HepG2 (cell line): Measurements from ENCODE around the gene CDH12. TPM values are rescaled to one million over a fixed set of nuclear protein-coding genes. Genes with fewer than 3 reads are reported as not detected.

Experiments used
- ATAC-seq: fragments of 200-7000 bp; cut with Tn5 transposase; 3 replicates; pipeline ENCODE4 v1.9.1; 2020; ENCODE audit warnings: mild to moderate bottlenecking, moderate library complexity
- BruUV-seq: library from RNA; stranded (reverse); fragments of 400-500 nt; replicated peaks from 2 replicates; lab custom pipeline; 2021; lab: Mats Ljungman, UMichigan
- CTCF ChIA-PET: fragments of 300-600 bp; formaldehyde crosslinking; extraction: SDS; loops from one replicate; lab custom pipeline; 2021; ENCODE audit warnings: low total read pairs, inconsistent platforms, low intra/inter-chr PET ratio; lab: Yijun Ruan, JAX
- POLR2A ChIA-PET: fragments of 350-600 bp; sonication (Branson Sonifier 250); formaldehyde crosslinking; loops from one replicate; lab custom pipeline; 2020; ENCODE audit warnings: antibody characterized with exemption, inconsistent platforms; lab: Yijun Ruan, JAX
- DNase-seq: peaks from one replicate; pipeline ENCODE4 v3.0.0-alpha.2; 2015; ENCODE audit warnings: low spot score
- FAIRE-seq: peaks from 3 replicates; lab custom pipeline; 2011; peaks lifted over from hg19 to GRCh38; lab: Jason Lieb, UNC
- H2AFZ ChIP-seq: one replicate; pipeline ENCODE4 v1.6.1; 2011; ENCODE audit warnings: low read length, inconsistent platforms
- H3K27ac ChIP-seq: fragments of 300-600 bp; 3 replicates; pipeline ENCODE4 v1.8.0; 2011; ENCODE audit warnings: mixed run types, mild to moderate bottlenecking, mixed read lengths, low read length, inconsistent platforms; ENCODE audit not compliant: insufficient read depth; ENCODE audit errors: extremely low read length
- H3K27me3 ChIP-seq, 2 experiments: fragments of 200-600 bp in 1 of 2; 2 replicates in 1 of 2; 3 replicates in 1 of 2; pipeline versions ENCODE4 v1.6.0 to v1.8.0; 2011; ENCODE audit warnings: low read length in 2 of 2, mild to moderate bottlenecking in 2 of 2, moderate library complexity in 2 of 2, inconsistent platforms in 1 of 2; ENCODE audit not compliant: insufficient read depth in 2 of 2, control insufficient read depth in 1 of 2
- H3K36me3 ChIP-seq, 2 experiments: fragments of 200-600 bp in 1 of 2; replicated peaks in 1 of 2; 2 replicates in 1 of 2; 3 replicates in 1 of 2; pipeline versions ENCODE4 v1.5.1 to v1.8.0; 2011; ENCODE audit warnings: low read length in 2 of 2, inconsistent platforms in 1 of 2; ENCODE audit not compliant: insufficient read depth in 2 of 2, control insufficient read depth in 1 of 2
- H3K4me1 ChIP-seq: 2 replicates; pipeline ENCODE4 v1.5.1; 2012; ENCODE audit warnings: low read length, inconsistent platforms; ENCODE audit not compliant: insufficient read depth
- H3K4me2 ChIP-seq: 2 replicates; pipeline ENCODE4 v1.6.0; 2011; ENCODE audit warnings: low read depth, low read length, inconsistent platforms
- H3K4me3 ChIP-seq, 3 experiments: fragments of 200-600 bp in 1 of 3; sonication (generic), shearing (Covaris generic) in 1 of 3; replicated peaks in 1 of 3; 2 replicates each; pipeline ENCODE4 v1.5.1; 2011 to 2016; ENCODE audit warnings: low read length in 3 of 3, inconsistent platforms in 2 of 3, low read depth in 2 of 3, mild to moderate bottlenecking in 2 of 3, control low read depth in 1 of 3, mixed read lengths in 1 of 3; ENCODE audit not compliant: insufficient read depth in 1 of 3
- H3K79me2 ChIP-seq: one replicate; pipeline ENCODE4 v1.6.1; 2011; ENCODE audit warnings: low read length, inconsistent platforms; ENCODE audit not compliant: insufficient read depth
- H3K9ac ChIP-seq: 2 replicates; pipeline ENCODE4 v1.6.0; 2011; ENCODE audit warnings: mild to moderate bottlenecking, low read depth, low read length, inconsistent platforms; ENCODE audit not compliant: insufficient read depth
- H3K9me3 ChIP-seq: 2 replicates; pipeline ENCODE4 v1.5.1; 2012; ENCODE audit warnings: mild to moderate bottlenecking, low read length
- H4K20me1 ChIP-seq: 2 replicates; pipeline ENCODE4 v1.6.0; 2011; ENCODE audit warnings: inconsistent platforms, mild to moderate bottlenecking, low read length, moderate library complexity; ENCODE audit not compliant: insufficient read depth
- EP300 ChIP-seq, 3 experiments: sonication (generic) in 1 of 3; formaldehyde crosslinking in 1 of 3; IDR thresholded peaks; 2 replicates each; pipeline versions ENCODE4 v1.5.1 to v1.6.1; 2011 to 2020; ENCODE audit warnings: low read depth in 2 of 3, low read length in 2 of 3, borderline replicate concordance in 1 of 3, improper control_type of control experiment in 1 of 3, mild to moderate bottlenecking in 1 of 3, missing genetic modification reagents in 1 of 3, moderate library complexity in 1 of 3
- FOXA3 ChIP-seq: IDR thresholded peaks from 2 replicates; pipeline ENCODE4 v1.6.1; 2016; ENCODE audit warnings: missing genetic modification reagents, missing compliant biosample characterization
- HMG20A ChIP-seq: IDR thresholded peaks from 2 replicates; pipeline ENCODE4 v1.6.1; 2016; ENCODE audit warnings: borderline replicate concordance
- KLF13 ChIP-seq: sonication (generic); formaldehyde crosslinking; IDR thresholded peaks from 2 replicates; pipeline ENCODE4 v1.4.0; 2020; ENCODE audit warnings: mild to moderate bottlenecking, missing genetic modification reagents
- MED8 ChIP-seq: sonication (generic); formaldehyde crosslinking; IDR thresholded peaks from 2 replicates; pipeline ENCODE4 v1.8.1; 2023; ENCODE audit warnings: mild to moderate bottlenecking, missing genetic modification reagents; ENCODE audit not compliant: insufficient replicate concordance
- MYC ChIP-seq: sonication (generic); formaldehyde crosslinking; IDR thresholded peaks from 2 replicates; pipeline ENCODE4 v1.9.0; 2021; ENCODE audit warnings: missing genetic modification reagents, borderline replicate concordance
- PRDM15 ChIP-seq: sonication (generic); formaldehyde crosslinking; IDR thresholded peaks from 2 replicates; pipeline ENCODE4 v1.4.0; 2020; ENCODE audit warnings: missing genetic modification reagents
- RFX1 ChIP-seq: fragments of 450-650 bp; IDR thresholded peaks from 2 replicates; pipeline ENCODE4 v1.6.1; 2017
- SNAPC2 ChIP-seq: sonication (generic); formaldehyde crosslinking; IDR thresholded peaks from 2 replicates; pipeline ENCODE4 v1.8.1; 2022; ENCODE audit warnings: mild to moderate bottlenecking, missing genetic modification reagents
- ZBTB21 ChIP-seq: sonication (generic); formaldehyde crosslinking; IDR thresholded peaks from 2 replicates; pipeline ENCODE4 v1.4.0; 2020; ENCODE audit warnings: missing genetic modification reagents
- ZFP82 ChIP-seq: sonication (generic); formaldehyde crosslinking; IDR thresholded peaks from 2 replicates; pipeline ENCODE4 v1.5.1; 2020; ENCODE audit warnings: mild to moderate bottlenecking, missing genetic modification reagents, borderline replicate concordance
- ZNF121 ChIP-seq: sonication (generic); formaldehyde crosslinking; IDR thresholded peaks from 2 replicates; pipeline ENCODE4 v1.5.0; 2020; ENCODE audit warnings: mild to moderate bottlenecking, missing genetic modification reagents
- ZNF263 ChIP-seq: sonication (generic); formaldehyde crosslinking; IDR thresholded peaks from 2 replicates; pipeline ENCODE4 v1.4.0; 2020; ENCODE audit warnings: missing genetic modification reagents
- ZNF326 ChIP-seq: sonication (generic); formaldehyde crosslinking; IDR thresholded peaks from 2 replicates; pipeline ENCODE4 v1.4.0; 2020; ENCODE audit warnings: missing genetic modification reagents, borderline replicate concordance
- ZNF644 ChIP-seq: IDR thresholded peaks from 2 replicates; pipeline ENCODE4 v1.6.1; 2016; ENCODE audit warnings: low read depth
- ZNF687 ChIP-seq: sonication (generic); formaldehyde crosslinking; IDR thresholded peaks from 2 replicates; pipeline ENCODE4 v1.5.1; 2020; ENCODE audit warnings: mild to moderate bottlenecking, missing genetic modification reagents, moderate library complexity
- WGBS: methylation state at CpG from one replicate; pipeline ENCODE4 v1.1.6; 2017; ENCODE audit warnings: low lambda C conversion rate; 5-methylcytosine and 5-hydroxymethylcytosine counted together
- in situ Hi-C: cut with HindIII; loops from 2 replicates; pipeline ENCODE4 v1.10.0; 2017; ENCODE audit warnings: low pct_unique_long_range_greater_than_20kb; ENCODE audit not compliant: extremely low pct_ligation_motif_present
- intact Hi-C: fragments of 100-400 bp; cut with micrococcal nuclease; formaldehyde crosslinking; loops from one replicate; pipeline ENCODE4 v1.10.0; 2022; ENCODE audit not compliant: unreplicated experiment
- polyA plus RNA-seq, 8 experiments: library from polyadenylated mRNA; depleted of rRNA in 3 of 8; stranded (reverse) in 7 of 8; unstranded in 1 of 8; fragments of >200 nt; fragmentation: Illumina TruSeq in 4 of 8; extraction: Trizol in 4 of 8; gene quantifications; 2 replicates each; pipeline versions ENCODE4 v1.2.1 to v1.2.3, GENCODE V29; 2011 to 2016; ENCODE audit warnings: low read depth in 4 of 8, missing spikeins in 1 of 8, mixed read lengths in 1 of 8; ENCODE audit not compliant: insufficient read depth in 1 of 8
- total RNA-seq, 5 experiments: library from RNA; depleted of rRNA; stranded (reverse); fragments of >200 nt; fragmentation: Illumina TruSeq; extraction: Trizol; gene quantifications; 2 replicates each; pipeline ENCODE4 v1.2.3, GENCODE V29; 2016; ENCODE audit warnings: low read depth in 1 of 5
- TF ChIP-seq, protein P1 (sequence below): sonication (generic); formaldehyde crosslinking; IDR thresholded peaks from 2 replicates; pipeline ENCODE4 v1.5.0; 2020; ENCODE audit warnings: mild to moderate bottlenecking, missing genetic modification reagents, moderate library complexity

CDH12 gene
- total and polyA plus RNA-seq, 2 of the 13 experiments (the other 11 are each of a cell fraction or from before 2014, with no cell fraction given) = not detected

GRCh38 chr5:21806271-21806670 lies 1046.9 kb downstream of the CDH12 start:
- no peak for DNase-seq
- TF ChIP-seq ZNF263 (CRISPR knock-in tag) (no peak), EP300 (IDR thresholded peaks at IDR 0.05; ENCODE audit: low read depth in 2 of 2, low read length in 2 of 2) (no peak), EP300 (CRISPR knock-in tag; IDR thresholded peaks at IDR 0.05; ENCODE audit: borderline replicate concordance) (no peak), ZBTB21 (CRISPR knock-in tag) (no peak), ZNF326 (CRISPR knock-in tag) (no peak), ZNF687 (CRISPR knock-in tag) (no peak), SNAPC2 (CRISPR knock-in tag) (no peak), FOXA3 (CRISPR knock-in tag) (no peak), ZFP82 (CRISPR knock-in tag) (no peak), ZNF644 (CRISPR knock-in tag) (no peak), ZNF121 (CRISPR knock-in tag) (no peak), KLF13 (CRISPR knock-in tag) (no peak), MED8 (CRISPR knock-in tag) (no peak), HMG20A (CRISPR knock-in tag) (no peak), RFX1 (no peak), MYC (no peak), PRDM15 (CRISPR knock-in tag) (no peak)
- TF ChIP-seq, protein P1, sequence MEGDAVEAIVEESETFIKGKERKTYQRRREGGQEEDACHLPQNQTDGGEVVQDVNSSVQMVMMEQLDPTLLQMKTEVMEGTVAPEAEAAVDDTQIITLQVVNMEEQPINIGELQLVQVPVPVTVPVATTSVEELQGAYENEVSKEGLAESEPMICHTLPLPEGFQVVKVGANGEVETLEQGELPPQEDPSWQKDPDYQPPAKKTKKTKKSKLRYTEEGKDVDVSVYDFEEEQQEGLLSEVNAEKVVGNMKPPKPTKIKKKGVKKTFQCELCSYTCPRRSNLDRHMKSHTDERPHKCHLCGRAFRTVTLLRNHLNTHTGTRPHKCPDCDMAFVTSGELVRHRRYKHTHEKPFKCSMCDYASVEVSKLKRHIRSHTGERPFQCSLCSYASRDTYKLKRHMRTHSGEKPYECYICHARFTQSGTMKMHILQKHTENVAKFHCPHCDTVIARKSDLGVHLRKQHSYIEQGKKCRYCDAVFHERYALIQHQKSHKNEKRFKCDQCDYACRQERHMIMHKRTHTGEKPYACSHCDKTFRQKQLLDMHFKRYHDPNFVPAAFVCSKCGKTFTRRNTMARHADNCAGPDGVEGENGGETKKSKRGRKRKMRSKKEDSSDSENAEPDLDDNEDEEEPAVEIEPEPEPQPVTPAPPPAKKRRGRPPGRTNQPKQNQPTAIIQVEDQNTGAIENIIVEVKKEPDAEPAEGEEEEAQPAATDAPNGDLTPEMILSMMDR (CRISPR knock-in tag) = no peak

More at GRCh38 chr5:21806271-21806670, 1046.9 kb downstream of the CDH12 start:
- Histone ChIP-seq H3K4me1 (no peaks in the 10 kb centered on the region), H3K9ac (no peak overlapping the region), H2AFZ (no peak overlapping the region), H3K36me3 (no peaks in the 10 kb centered on the region), H4K20me1 (no peaks in the 10 kb centered on the region), H3K27ac (no peak overlapping the region), H3K4me2 (no peak overlapping the region), H3K27me3 (no peaks in the 10 kb centered on the region), H3K79me2 (no peaks in the 10 kb centered on the region), H3K4me3 (no peak overlapping the region), H3K9me3 (no peaks in the 10 kb centered on the region)
- BruUV-seq = no TSS peak
- ATAC-seq = no peak
- intact Hi-C loops = loop anchor here (10.0 kb wide), 1 partner anchor 831 kb away; no protein-coding TSS in a partner anchor
- WGBS = 3% methylated on average over 3 of the region's 3 CpGs
- POLR2A ChIA-PET = no interaction called here
- no peak for FAIRE-seq
- CTCF ChIA-PET = no interaction called here
- in situ Hi-C loops = no loop called here
